AG09309 (cell line): ENCODE data around the gene ZNF595.
"Not testable (repeated sequence)": the region's sequence is repeated elsewhere in the genome, so short reads cannot be mapped to it uniquely, and the experiment has no call there.

ENCODE experiments used
- DNase-seq: peaks from one replicate; pipeline ENCODE4 v3.0.0-alpha.2; 2010; ENCODE audit warnings: low read depth
- H3K4me3 ChIP-seq: 2 replicates; pipeline ENCODE4 v1.5.1; 2011; ENCODE audit warnings: mild to moderate bottlenecking, low read depth, low read length, moderate library complexity; ENCODE audit not compliant: control insufficient read depth
- TF ChIP-seq, protein P1 (sequence below): IDR thresholded peaks from 2 replicates; pipeline ENCODE4 v1.5.1; 2011; ENCODE audit warnings: mild to moderate bottlenecking, low read depth, low read length, inconsistent platforms; ENCODE audit not compliant: insufficient read depth, control insufficient read depth; ENCODE audit errors: missing control alignments

Gene ZNF595

DNA sequence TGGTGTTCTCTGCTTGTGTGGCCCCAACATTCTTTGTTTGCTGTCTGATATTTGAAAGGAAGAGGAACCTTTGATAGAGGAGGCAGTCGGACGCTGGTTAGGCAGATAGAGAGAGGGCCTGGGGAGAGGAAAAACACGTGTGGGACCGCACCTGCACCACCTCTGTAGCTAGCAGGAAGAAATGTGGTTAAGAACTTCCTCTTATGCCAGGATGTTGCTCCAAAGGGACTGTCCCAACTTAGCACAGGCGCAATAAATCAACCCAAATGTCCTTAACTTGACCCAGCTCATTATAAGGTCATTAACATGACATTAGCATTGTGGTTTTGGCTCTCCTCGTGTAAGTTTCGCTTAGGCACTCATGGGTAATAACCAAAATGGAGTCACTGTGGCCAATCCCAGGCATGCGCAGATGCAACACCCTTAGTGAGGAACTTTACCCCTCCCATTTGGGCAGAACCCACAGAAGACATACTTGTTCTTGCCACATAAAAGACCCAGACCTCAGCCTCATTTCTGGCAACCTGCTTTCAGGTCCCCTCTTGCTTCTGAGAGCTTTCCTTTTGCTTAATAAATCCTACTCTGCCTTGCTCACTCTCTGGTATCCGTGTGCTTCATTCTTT is 1.4 kb upstream of the ZNF595 start:
- not testable (repeated sequence) for H3K4me3 ChIP-seq, DNase-seq

DNA sequence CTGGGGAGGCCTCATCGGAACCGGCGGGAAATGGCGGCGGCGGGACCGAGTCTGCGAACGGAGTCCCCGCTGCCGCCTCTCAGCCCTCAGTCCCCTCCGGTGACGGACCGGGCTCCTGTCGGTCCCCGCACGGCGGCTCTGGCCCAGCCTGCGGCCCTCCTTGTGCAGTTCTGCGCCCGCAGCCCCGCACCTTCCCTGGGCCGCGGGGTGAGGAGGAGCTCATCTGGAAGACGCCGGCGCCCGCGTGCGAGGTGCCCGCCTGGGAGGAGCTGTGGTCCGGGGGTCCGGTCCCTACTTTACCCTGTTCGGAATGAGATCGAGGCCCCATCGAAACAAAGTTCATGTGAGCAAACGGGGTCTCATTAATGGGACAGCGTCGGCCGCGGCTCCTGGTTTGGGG is 400 bp downstream of the ZNF595 start:
- H3K4me3 ChIP-seq = peak overlapping the region; percentile 38
- DNase-seq = not testable (repeated sequence)

DNA sequence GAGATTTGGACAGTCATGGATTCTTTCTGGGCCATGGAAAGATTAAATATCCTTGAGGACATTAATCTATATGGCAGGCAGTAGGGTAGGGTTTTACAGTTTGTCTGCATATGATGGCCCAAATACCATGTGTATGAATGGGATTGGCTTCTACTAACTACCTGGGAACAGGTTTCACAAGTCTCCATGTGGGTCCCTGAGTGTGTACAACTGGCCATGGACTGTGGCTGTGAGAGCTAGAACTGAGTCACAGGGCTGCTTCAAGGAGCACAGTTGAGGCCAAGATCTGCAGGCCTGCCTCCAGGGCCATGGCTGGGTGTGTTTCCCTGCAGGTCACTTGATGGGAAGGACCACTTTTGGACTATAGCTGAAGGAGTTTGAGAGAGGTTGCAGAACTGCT is 11.6 kb downstream of the ZNF595 start:
- not testable (repeated sequence) for DNase-seq

DNA sequence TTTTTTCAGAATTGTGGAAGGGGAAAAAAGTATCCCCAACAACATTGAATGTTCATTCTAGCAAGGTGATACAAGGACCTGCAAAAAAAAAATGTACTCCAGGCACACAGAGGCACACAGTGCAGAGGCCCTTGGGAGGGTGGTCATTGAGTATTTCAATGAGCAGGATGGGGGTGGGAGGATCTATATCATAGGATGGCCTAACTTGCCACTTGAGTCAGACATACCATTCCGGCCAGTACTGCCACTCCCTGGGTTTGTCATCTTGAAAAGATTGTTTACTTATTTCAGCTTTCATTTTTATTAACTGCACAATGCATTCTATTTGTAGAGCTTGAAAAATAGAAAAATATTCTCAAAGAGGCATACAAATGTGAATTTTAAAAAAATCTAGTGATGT is 18.7 kb downstream of the ZNF595 start:
- TF ChIP-seq, protein P1, sequence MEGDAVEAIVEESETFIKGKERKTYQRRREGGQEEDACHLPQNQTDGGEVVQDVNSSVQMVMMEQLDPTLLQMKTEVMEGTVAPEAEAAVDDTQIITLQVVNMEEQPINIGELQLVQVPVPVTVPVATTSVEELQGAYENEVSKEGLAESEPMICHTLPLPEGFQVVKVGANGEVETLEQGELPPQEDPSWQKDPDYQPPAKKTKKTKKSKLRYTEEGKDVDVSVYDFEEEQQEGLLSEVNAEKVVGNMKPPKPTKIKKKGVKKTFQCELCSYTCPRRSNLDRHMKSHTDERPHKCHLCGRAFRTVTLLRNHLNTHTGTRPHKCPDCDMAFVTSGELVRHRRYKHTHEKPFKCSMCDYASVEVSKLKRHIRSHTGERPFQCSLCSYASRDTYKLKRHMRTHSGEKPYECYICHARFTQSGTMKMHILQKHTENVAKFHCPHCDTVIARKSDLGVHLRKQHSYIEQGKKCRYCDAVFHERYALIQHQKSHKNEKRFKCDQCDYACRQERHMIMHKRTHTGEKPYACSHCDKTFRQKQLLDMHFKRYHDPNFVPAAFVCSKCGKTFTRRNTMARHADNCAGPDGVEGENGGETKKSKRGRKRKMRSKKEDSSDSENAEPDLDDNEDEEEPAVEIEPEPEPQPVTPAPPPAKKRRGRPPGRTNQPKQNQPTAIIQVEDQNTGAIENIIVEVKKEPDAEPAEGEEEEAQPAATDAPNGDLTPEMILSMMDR = no peak
- no peak overlapping the region for H3K4me3 ChIP-seq
- DNase-seq = no peak

More for the DNA sequence above, 11.6 kb downstream of the ZNF595 start:
- not testable (repeated sequence) for H3K4me3 ChIP-seq

DNA sequence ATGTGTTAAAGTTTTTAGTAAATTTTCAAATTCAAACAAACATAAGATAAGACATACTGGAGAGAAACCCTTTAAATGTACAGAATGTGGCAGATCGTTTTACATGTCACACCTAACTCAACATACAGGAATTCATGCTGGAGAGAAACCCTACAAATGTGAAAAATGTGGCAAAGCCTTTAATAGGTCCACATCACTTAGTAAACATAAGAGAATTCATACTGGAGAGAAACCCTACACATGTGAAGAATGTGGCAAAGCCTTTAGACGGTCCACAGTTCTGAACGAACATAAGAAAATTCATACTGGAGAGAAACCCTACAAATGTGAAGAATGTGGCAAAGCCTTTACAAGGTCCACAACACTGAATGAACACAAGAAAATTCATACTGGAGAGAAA is 32.8 kb downstream of the ZNF595 start:
- TF ChIP-seq, protein P1 = no peak
- no peak for DNase-seq
- no peak overlapping the region for H3K4me3 ChIP-seq

DNA sequence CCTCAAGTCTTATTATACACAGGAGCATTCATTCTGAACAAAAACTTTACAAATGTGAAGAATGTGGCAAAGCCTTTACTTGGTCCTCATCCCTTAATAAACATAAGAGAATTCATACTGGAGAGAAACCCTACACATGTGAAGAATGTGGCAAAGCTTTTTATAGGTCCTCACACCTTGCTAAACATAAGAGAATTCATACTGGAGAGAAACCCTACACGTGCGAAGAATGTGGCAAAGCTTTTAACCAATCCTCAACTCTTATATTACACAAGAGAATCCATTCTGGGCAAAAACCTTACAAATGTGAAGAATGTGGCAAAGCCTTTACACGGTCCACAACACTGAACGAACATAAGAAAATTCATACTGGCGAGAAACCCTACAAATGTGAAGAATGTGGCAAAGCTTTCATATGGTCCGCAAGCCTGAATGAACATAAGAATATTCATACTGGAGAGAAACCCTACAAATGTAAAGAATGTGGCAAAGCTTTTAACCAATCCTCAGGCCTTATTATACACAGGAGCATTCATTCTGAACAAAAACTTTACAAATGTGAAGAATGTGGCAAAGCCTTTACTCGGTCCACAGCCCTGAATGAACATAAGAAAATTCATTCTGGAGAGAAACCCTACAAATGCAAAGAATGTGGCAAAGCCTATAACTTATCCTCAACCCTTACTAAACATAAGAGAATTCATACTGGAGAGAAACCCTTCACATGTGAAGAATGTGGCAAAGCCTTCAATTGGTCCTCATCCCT is 33.6 kb downstream of the ZNF595 start:
- not testable (repeated sequence) for DNase-seq, H3K4me3 ChIP-seq

DNA sequence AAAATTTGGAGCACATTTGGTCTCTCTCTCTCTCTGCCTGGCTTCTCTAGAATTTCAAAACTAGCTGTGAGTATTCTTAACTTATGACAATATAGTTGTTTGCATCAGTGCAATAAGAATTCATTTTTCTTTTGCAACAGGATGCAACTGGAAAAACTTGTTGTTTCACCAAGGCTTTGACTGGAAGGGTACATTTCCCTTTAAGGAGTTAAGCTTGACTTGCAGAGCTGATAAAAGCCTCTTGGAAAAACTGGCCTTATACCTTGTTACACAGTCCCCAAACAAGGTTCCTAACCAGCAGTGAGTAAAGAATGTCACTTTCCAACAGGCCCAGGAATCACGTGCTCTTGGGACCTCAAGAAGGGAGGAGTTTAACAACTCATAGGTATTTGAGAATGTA is 45.3 kb downstream of the ZNF595 start:
- DNase-seq = no peak
- H3K4me3 ChIP-seq = no peak overlapping the region
- TF ChIP-seq, protein P1 = no peak

DNA sequence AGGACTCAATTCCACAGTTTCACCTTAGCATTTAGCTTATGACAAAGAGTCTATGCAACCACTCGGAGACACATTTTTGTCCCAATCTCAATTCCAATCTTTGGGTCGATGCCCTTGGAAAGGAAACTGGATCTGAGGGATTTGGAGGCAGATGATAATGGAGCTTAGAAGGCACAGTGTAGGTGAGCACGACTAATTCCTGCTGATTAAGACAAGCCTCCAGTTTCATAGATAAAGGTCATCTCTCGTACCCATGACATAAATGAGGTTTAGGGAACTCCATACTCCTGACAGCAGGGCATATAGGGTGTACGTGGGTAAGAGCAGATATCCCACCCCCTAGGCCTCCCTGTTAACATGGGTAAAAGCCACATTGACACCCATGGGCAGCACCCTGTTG is 46.7 kb downstream of the ZNF595 start:
- no peak for DNase-seq
- no peak overlapping the region for H3K4me3 ChIP-seq
- TF ChIP-seq, protein P1 = no peak

DNA sequence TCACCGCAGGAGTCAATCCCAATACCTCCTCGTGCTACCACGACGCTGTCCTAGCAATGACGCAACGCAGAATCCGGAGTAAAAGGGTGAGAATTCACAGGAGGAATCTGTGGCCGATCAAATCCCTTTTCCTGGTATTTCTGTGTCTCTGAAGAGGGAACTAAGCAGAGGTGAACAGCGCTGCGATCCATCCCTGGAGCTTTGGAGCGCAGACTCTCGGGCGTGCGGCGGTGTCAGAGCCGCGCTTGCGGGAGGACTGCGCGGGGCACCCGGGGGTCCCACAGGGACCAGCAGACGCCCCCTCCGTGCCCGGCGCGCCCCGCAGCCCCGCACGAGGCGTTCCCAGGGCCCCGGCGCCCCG is 53.9 kb downstream of the ZNF595 start:
- no peak overlapping the region for H3K4me3 ChIP-seq
- TF ChIP-seq, protein P1 = no peak
- no peak for DNase-seq
